NCI-H524 treated with DMSO at 0.1 percent for 48 hours (cell line): ENCODE measurements around the gene CDK13.
"Not testable (repeated sequence)": the region's sequence is repeated elsewhere in the genome, so short reads cannot be mapped to it uniquely, and the experiment has no call there.

ENCODE experiments used
- DNase-seq: peaks from one replicate; lab custom pipeline; 2025; lab: John Stamatoyannopoulos, UW

CDK13 gene

GRCh38 chr7:40148247-40148580 is 198.2 kb downstream of the CDK13 start:
- DNase-seq, result not testable (repeated sequence)

- no peak for DNase-seq
These were observed 198.6 kb downstream of the CDK13 start for GRCh38 chr7:40148671-40149070.
